CD4-positive, alpha-beta T cell (primary cell): Measurements from ENCODE around the gene ERC2. TPM values are rescaled to one million over a fixed set of nuclear protein-coding genes. Genes with fewer than 3 reads are reported as not detected.

Experiments
- ATAC-seq: fragments of 200-7000 bp; cut with Tn5 transposase; one replicate; pipeline ENCODE4 v1.10.0; 2022; ENCODE audit warnings: mild to moderate bottlenecking; ENCODE audit not compliant: poor library complexity
- CTCF ChIA-PET: fragments of 350-600 bp; sonication (Branson Sonifier 250); formaldehyde crosslinking; loops from one replicate; lab custom pipeline; 2021; ENCODE audit warnings: antibody characterized with exemption, inconsistent platforms; lab: Charles Lee
- POLR2A ChIA-PET: fragments of 350-600 bp; sonication (Branson Sonifier 250); formaldehyde crosslinking; loops from one replicate; lab custom pipeline; 2021; ENCODE audit warnings: antibody characterized with exemption, inconsistent platforms; lab: Charles Lee
- DNase-seq, 14 experiments: peaks; one replicate each; pipeline ENCODE4 v3.0.0-alpha.2; 2013 to 2020; ENCODE audit warnings: mixed read lengths in 2 of 14
- H3K27ac ChIP-seq, 2 donors: one replicate each; pipeline versions ENCODE4 v1.5.1 to v1.7.0; 2013; ENCODE audit warnings: low read length in 2 of 2, low read depth in 1 of 2, mild to moderate bottlenecking in 1 of 2
- H3K27me3 ChIP-seq, 2 experiments: 1 replicate in 1 of 2; 2 replicates in 1 of 2; pipeline versions ENCODE4 v1.6.1 to v1.7.0; 2013; ENCODE audit warnings: low read length in 2 of 2, control low read depth in 1 of 2, mild to moderate bottlenecking in 1 of 2, moderate library complexity in 1 of 2; ENCODE audit not compliant: insufficient read depth in 2 of 2, control insufficient read depth in 1 of 2
- H3K36me3 ChIP-seq: one replicate; pipeline ENCODE4 v1.6.1; 2013; ENCODE audit warnings: low read length, control low read depth; ENCODE audit not compliant: insufficient read depth
- H3K4me1 ChIP-seq: one replicate; pipeline ENCODE4 v1.6.1; 2013; ENCODE audit warnings: low read length, control low read depth; ENCODE audit not compliant: insufficient read depth
- H3K4me3 ChIP-seq: one replicate; pipeline ENCODE4 v1.5.1; 2013; ENCODE audit warnings: mild to moderate bottlenecking, low read length, moderate library complexity
- H3K9me3 ChIP-seq, 2 experiments: 1 replicate in 1 of 2; 2 replicates in 1 of 2; pipeline versions ENCODE4 v1.6.1 to v1.7.0; 2013; ENCODE audit warnings: low read length in 2 of 2, mild to moderate bottlenecking in 2 of 2, control low read depth in 1 of 2, moderate library complexity in 1 of 2; ENCODE audit not compliant: control insufficient read depth in 1 of 2, insufficient read depth in 1 of 2
- H3K27ac Mint-ChIP-seq: one replicate; pipeline ENCODE4 v1.8.0; 2020; ENCODE audit warnings: mixed read lengths
- H3K27me3 Mint-ChIP-seq: one replicate; pipeline ENCODE4 v1.8.0; 2021; ENCODE audit warnings: mixed read lengths
- H3K36me3 Mint-ChIP-seq: one replicate; pipeline ENCODE4 v1.8.0; 2021; ENCODE audit warnings: low read depth, mixed read lengths
- H3K4me1 Mint-ChIP-seq: one replicate; pipeline ENCODE4 v1.8.0; 2021; ENCODE audit warnings: low read depth, mixed read lengths
- H3K4me3 Mint-ChIP-seq: one replicate; pipeline ENCODE4 v1.8.0; 2020; ENCODE audit warnings: mild to moderate bottlenecking, mixed read lengths
- H3K9me3 Mint-ChIP-seq: one replicate; pipeline ENCODE4 v1.8.0; 2020; ENCODE audit warnings: mixed read lengths
- CTCF ChIP-seq: fragments of 200-600 bp; IDR thresholded peaks from one replicate; pipeline ENCODE4 v1.8.0; 2022; ENCODE audit warnings: antibody characterized with exemption, mild to moderate bottlenecking
- intact Hi-C, 2 experiments: fragments of 100-400 bp; cut with DNase I in 1 of 2; cut with micrococcal nuclease in 1 of 2; formaldehyde crosslinking; loops; one replicate each; pipeline versions ENCODE4 v1.15.1 to v1.9.0; 2023 to 2025; cut with DNase I, micrococcal nuclease
- total RNA-seq, 174 experiments: library from RNA in 2 of 174; stranded (reverse) in 2 of 174; gene quantifications; one replicate each; pipeline ENCODE4 v1.2.3 and lab custom pipeline; 2021 to 2026

ERC2 gene
- total RNA-seq, 2 experiments from 2014 or later, result not detected

GRCh38 chr3:55678546-55679216 lies 789.6 kb downstream of the ERC2 start:
- Histone ChIP-seq H3K4me1 (no peaks in the 10 kb centered on the region), H3K36me3 (no peaks in the 10 kb centered on the region), H3K27me3 (no peaks in the 10 kb centered on the region), H3K27ac (no peak overlapping the region), H3K9me3 (no peaks in the 10 kb centered on the region), H3K4me3 (no peak overlapping the region)
- DNase-seq, result no peak
- H3K27ac Mint-ChIP-seq, result no peak overlapping the region
- no peak for TF ChIP-seq CTCF
- no peaks in the 10 kb centered on the region for H3K4me1 Mint-ChIP-seq
- CTCF ChIA-PET, result no interaction called here
- no peaks in the 10 kb centered on the region for H3K36me3 Mint-ChIP-seq
- peaks cover 2% of the 10 kb centered on the region for H3K9me3 Mint-ChIP-seq
- no peaks in the 10 kb centered on the region for H3K27me3 Mint-ChIP-seq
- no peak overlapping the region for H3K4me3 Mint-ChIP-seq
- intact Hi-C loops, result no loop called here
- no peak for ATAC-seq
- POLR2A ChIA-PET, result no interaction called here

- intact Hi-C loops, result no loop called here
- no peaks in the 10 kb centered on the region for H3K27me3 ChIP-seq
Measured at GRCh38 chr3:55676643-55677042, 791.6 kb downstream of the ERC2 start.

GRCh38 chr3:55675478-55675877 lies 792.8 kb downstream of the ERC2 start:
- H3K9me3 ChIP-seq, result peaks cover 0 to 3% of the 10 kb centered on the region in 2 experiments
- no peak overlapping the region for H3K4me3 ChIP-seq
- H3K27ac ChIP-seq, result no peak overlapping the region
- DNase-seq (no peak), ATAC-seq (no peak)
- POLR2A ChIA-PET, result no interaction called here
- CTCF ChIA-PET, result no interaction called here
- Mint-ChIP-seq H3K27ac (no peak overlapping the region), H3K4me1 (no peaks in the 10 kb centered on the region), H3K36me3 (no peaks in the 10 kb centered on the region), H3K9me3 (peaks cover 2% of the 10 kb centered on the region), H3K27me3 (no peaks in the 10 kb centered on the region), H3K4me3 (no peak overlapping the region)
- intact Hi-C loops, result no loop called here
- H3K36me3 ChIP-seq, result no peaks in the 10 kb centered on the region
- no peaks in the 10 kb centered on the region for H3K27me3 ChIP-seq
- no peaks in the 10 kb centered on the region for H3K4me1 ChIP-seq
- TF ChIP-seq CTCF, result no peak

More at GRCh38 chr3:55676643-55677042, 791.6 kb downstream of the ERC2 start:
- peaks cover 2% of the 10 kb centered on the region for H3K9me3 Mint-ChIP-seq
- no peak overlapping the region for H3K4me3 Mint-ChIP-seq
- ATAC-seq, result no peak
- Histone ChIP-seq H3K4me3 (no peak overlapping the region), H3K9me3 (peaks cover 0 to 3% of the 10 kb centered on the region in 2 experiments), H3K36me3 (no peaks in the 10 kb centered on the region), H3K4me1 (no peaks in the 10 kb centered on the region), H3K27ac (no peak overlapping the region)
- no peak overlapping the region for H3K27ac Mint-ChIP-seq
- no peaks in the 10 kb centered on the region for H3K4me1 Mint-ChIP-seq
- TF ChIP-seq CTCF, result no peak
- H3K27me3 Mint-ChIP-seq, result no peaks in the 10 kb centered on the region
- H3K36me3 Mint-ChIP-seq, result no peaks in the 10 kb centered on the region
- CTCF ChIA-PET, result no interaction called here
- DNase-seq, result no peak
- POLR2A ChIA-PET, result no interaction called here
